HUDEP-2 (cell line): ENCODE data around the gene ANKRD12.

Experiments
- DNase-seq, 76 experiments: peaks; one replicate each; lab custom pipeline; 2025; ENCODE audit not compliant: unreplicated experiment in 76 of 76; lab: John Stamatoyannopoulos, UW

Gene ANKRD12

DNA sequence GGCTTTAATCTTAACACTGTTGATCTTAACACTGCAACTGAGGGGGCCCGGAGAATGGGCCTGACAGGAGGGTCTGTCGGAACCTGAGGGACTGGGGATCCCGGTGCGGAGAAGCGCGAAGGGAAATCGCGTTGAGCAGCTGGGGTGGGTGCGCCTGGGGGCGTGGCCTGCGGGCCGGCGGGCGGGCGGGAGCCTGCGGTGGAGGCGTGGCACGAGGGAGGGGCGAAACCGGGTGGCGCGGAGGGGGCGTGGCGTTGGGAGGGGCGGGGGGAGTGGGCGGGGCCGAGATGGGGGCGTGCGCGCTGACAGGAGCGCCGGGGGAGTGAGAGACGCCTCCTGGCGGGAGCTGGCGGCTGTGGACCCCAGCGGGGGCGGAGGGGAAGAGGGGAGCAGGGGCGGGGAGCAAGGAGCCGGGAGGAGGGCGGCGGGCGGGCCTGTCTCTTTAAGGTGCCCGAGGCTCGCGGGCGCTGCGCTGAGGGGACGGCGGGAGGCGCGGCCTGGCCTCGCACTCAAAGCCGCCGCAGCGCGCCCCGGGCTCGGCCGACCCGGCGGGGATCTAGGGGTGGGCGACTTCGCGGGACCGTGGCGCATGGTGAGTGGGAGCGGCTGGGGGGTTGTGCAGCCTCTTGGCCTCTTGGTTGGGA, 197.9 kb downstream of the ANKRD12 start, which contains the start of gene TWSG1:
Gene TWSG1, plus strand, starts transcription at position 445 of the 644 bp plus-strand sequence. CDS start 2,457 bp downstream, outside the sequence.
- DNase-seq: peak; percentile 10 to 98 (median 82)

DNA sequence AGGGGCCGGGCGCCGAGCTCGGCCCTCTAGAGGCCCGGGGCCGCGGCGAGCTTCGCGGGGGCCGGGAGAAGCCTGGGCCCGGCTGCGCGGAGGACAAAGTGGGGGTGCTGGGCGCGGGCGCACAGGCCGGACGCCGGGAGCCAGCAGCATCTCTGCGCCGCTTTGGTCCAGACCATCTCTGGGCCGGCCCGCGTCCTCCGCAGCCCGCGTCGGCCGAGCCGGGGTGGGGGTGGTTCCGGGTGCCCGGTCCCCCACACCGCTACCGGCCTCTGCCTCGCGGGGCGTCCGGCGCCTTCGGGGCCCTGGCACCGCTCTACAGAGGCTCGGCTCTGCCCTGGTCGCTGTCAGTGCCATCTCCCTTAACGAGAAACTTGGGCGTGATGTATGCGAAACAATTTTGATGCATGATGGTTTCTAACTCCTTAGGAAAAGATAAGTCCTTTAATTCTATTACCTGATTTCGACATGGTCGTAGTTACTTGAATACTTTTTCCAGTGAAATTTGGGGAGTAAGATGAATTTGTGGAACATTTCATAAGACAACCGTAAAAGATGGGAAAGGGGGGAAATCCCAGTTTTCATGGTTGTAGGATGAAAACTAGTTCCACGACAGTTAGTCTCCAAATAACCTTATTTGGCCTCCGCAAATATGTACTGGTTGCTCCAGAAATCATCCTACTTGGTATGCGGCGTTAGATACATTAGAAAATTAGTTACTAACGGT, 198.6 kb downstream of the ANKRD12 start:
- DNase-seq: peak in 40 of 76 experiments; percentile 1 to 79 (median 26)
